GM23338 (cell line): ENCODE results near the gene VMA21. TPM values are rescaled to one million over a fixed set of nuclear protein-coding genes. Genes with fewer than 3 reads are reported as not detected.
A peak's percentile ranks its signal among the peaks of the same experiment; 100 is the strongest.

Experiments
- ATAC-seq: fragments of 200-7000 bp; cut with Tn5 transposase; 3 replicates; pipeline ENCODE4 v1.9.1; 2020
- DNase-seq: peaks from one replicate; pipeline ENCODE4 v3.0.0-alpha.2; 2015; ENCODE audit warnings: low spot score
- H2AFZ ChIP-seq: fragments of 200-600 bp; sonication (generic); 2 replicates; pipeline ENCODE4 v1.8.0; 2016; ENCODE audit warnings: antibody characterized with exemption, mild to moderate bottlenecking, moderate library complexity
- H3F3A ChIP-seq: fragments of 200-600 bp; sonication (generic); replicated peaks from 2 replicates; pipeline ENCODE4 v1.8.0; 2017; ENCODE audit warnings: antibody characterized with exemption, mixed run types, low read depth
- H3K27ac ChIP-seq: fragments of 200-600 bp; sonication (generic); 2 replicates; pipeline ENCODE4 v1.6.1; 2016; ENCODE audit warnings: low read depth
- H3K27me3 ChIP-seq: fragments of 200-600 bp; sonication (generic); 2 replicates; pipeline ENCODE4 v1.8.0; 2016; ENCODE audit warnings: mild to moderate bottlenecking, mixed run types, moderate library complexity; ENCODE audit not compliant: insufficient read depth
- H3K36me3 ChIP-seq: fragments of 200-600 bp; sonication (generic); 2 replicates; pipeline ENCODE4 v1.8.0; 2016; ENCODE audit warnings: mild to moderate bottlenecking; ENCODE audit not compliant: insufficient read depth
- H3K4me1 ChIP-seq: fragments of 200-600 bp; sonication (generic); 2 replicates; pipeline ENCODE4 v1.8.0; 2016; ENCODE audit warnings: mild to moderate bottlenecking, moderate library complexity; ENCODE audit not compliant: insufficient read depth
- H3K4me2 ChIP-seq: fragments of 200-600 bp; sonication (generic); 2 replicates; pipeline ENCODE4 v1.7.1; 2017; ENCODE audit warnings: mixed run types
- H3K4me3 ChIP-seq: fragments of 200-600 bp; sonication (generic); 2 replicates; pipeline ENCODE4 v1.6.1; 2016; ENCODE audit warnings: mixed run types
- H3K79me2 ChIP-seq: fragments of 200-600 bp; sonication (generic); replicated peaks from 2 replicates; pipeline ENCODE4 v1.8.0; 2017; ENCODE audit warnings: mild to moderate bottlenecking; ENCODE audit not compliant: insufficient read depth
- H3K9me2 ChIP-seq: fragments of 200-600 bp; sonication (generic); 2 replicates; pipeline ENCODE4 v1.8.0; 2017; ENCODE audit not compliant: insufficient read depth
- H4K20me1 ChIP-seq: fragments of 200-600 bp; sonication (generic); replicated peaks from 2 replicates; pipeline ENCODE4 v1.8.0; 2017; ENCODE audit warnings: mild to moderate bottlenecking; ENCODE audit not compliant: insufficient read depth
- H3K27ac Mint-ChIP-seq: 2 replicates; pipeline ENCODE4 v1.8.0; 2020; ENCODE audit warnings: inconsistent platforms, mild to moderate bottlenecking, moderate library complexity, mixed read lengths
- H3K27me3 Mint-ChIP-seq: 3 replicates; pipeline ENCODE4 v1.8.0; 2022; ENCODE audit warnings: low read depth, mild to moderate bottlenecking, moderate library complexity, mixed read lengths, inconsistent platforms; ENCODE audit not compliant: insufficient read depth, poor library complexity
- H3K36me3 Mint-ChIP-seq: 3 replicates; pipeline ENCODE4 v1.8.0; 2021; ENCODE audit warnings: low read depth, mild to moderate bottlenecking, inconsistent platforms, moderate library complexity, mixed read lengths
- H3K4me1 Mint-ChIP-seq: 3 replicates; pipeline ENCODE4 v1.8.0; 2020; ENCODE audit warnings: mild to moderate bottlenecking, inconsistent platforms, mixed read lengths
- H3K4me3 Mint-ChIP-seq: 3 replicates; pipeline ENCODE4 v1.8.0; 2021; ENCODE audit warnings: moderate library complexity, mild to moderate bottlenecking, inconsistent platforms, mixed read lengths
- H3K9me3 Mint-ChIP-seq: 3 replicates; pipeline ENCODE4 v1.8.0; 2020; ENCODE audit warnings: moderate library complexity, mild to moderate bottlenecking, inconsistent platforms, mixed read lengths
- CREB1 ChIP-seq: fragments of 250-450 bp; sonication (Bioruptor Pico); IDR thresholded peaks from 2 replicates; pipeline ENCODE4 v1.5.0; 2020; ENCODE audit warnings: low read depth, mild to moderate bottlenecking, moderate library complexity
- EZH2 ChIP-seq: fragments of 200-600 bp; sonication (generic); IDR thresholded peaks from one replicate; pipeline ENCODE4 v1.8.0; 2017; ENCODE audit warnings: antibody characterized with exemption, mild to moderate bottlenecking, low read depth; ENCODE audit not compliant: unreplicated experiment
- EZH2phosphoT487 ChIP-seq: fragments of 200-600 bp; sonication (generic); IDR thresholded peaks from one replicate; pipeline ENCODE4 v1.8.1; 2018; ENCODE audit warnings: antibody characterized with exemption; ENCODE audit not compliant: unreplicated experiment
- JUNB ChIP-seq: IDR thresholded peaks from one replicate; pipeline ENCODE4 v1.6.1; 2016; ENCODE audit warnings: antibody characterized with exemption; ENCODE audit not compliant: unreplicated experiment
- NANOG ChIP-seq: IDR thresholded peaks from 2 replicates; pipeline ENCODE4 v1.6.1; 2016; ENCODE audit warnings: antibody characterized with exemption, borderline replicate concordance
- STAT1 ChIP-seq: IDR thresholded peaks from one replicate; pipeline ENCODE4 v1.6.1; 2016; ENCODE audit warnings: antibody characterized with exemption; ENCODE audit not compliant: unreplicated experiment
- ZNF114 ChIP-seq: fragments of 250-450 bp; sonication (Bioruptor Pico); IDR thresholded peaks from 2 replicates; pipeline ENCODE4 v1.5.0; 2020; ENCODE audit warnings: mild to moderate bottlenecking, moderate library complexity
- ZNF331 ChIP-seq: fragments of 250-450 bp; sonication (Bioruptor Pico); IDR thresholded peaks from 2 replicates; pipeline ENCODE4 v1.5.0; 2020; ENCODE audit warnings: low read depth, mild to moderate bottlenecking, moderate library complexity
- polyA plus RNA-seq: library from polyadenylated mRNA; unstranded; fragments of >200 nt; fragmentation: Nextera tagmentation; extraction: Ambion mirVana; gene quantifications from 2 replicates; pipeline ENCODE4 v1.2.1, GENCODE V29; 2016
- total RNA-seq: library from RNA; depleted of rRNA; stranded (reverse); fragments of >200 nt; shearing (Covaris generic); gene quantifications from 2 replicates; pipeline ENCODE4 v1.2.3, GENCODE V29; 2014
- TF ChIP-seq, protein P1 (sequence below): IDR thresholded peaks from one replicate; pipeline ENCODE4 v1.6.1; 2018; ENCODE audit warnings: antibody characterized with exemption; ENCODE audit not compliant: unreplicated experiment
- TF ChIP-seq, protein P2 (sequence below): IDR thresholded peaks from 2 replicates; pipeline ENCODE4 v1.6.1; 2016; ENCODE audit warnings: antibody characterized with exemption
- TF ChIP-seq, protein P3 (sequence below): fragments of 250-450 bp; sonication (Bioruptor Pico); IDR thresholded peaks from 2 replicates; pipeline ENCODE4 v1.5.0; 2020; ENCODE audit warnings: mild to moderate bottlenecking, moderate library complexity

VMA21 gene
- total and polyA plus RNA-seq, 2 experiments from 2014 or later, result 34.8 to 90.3 TPM

DNA sequence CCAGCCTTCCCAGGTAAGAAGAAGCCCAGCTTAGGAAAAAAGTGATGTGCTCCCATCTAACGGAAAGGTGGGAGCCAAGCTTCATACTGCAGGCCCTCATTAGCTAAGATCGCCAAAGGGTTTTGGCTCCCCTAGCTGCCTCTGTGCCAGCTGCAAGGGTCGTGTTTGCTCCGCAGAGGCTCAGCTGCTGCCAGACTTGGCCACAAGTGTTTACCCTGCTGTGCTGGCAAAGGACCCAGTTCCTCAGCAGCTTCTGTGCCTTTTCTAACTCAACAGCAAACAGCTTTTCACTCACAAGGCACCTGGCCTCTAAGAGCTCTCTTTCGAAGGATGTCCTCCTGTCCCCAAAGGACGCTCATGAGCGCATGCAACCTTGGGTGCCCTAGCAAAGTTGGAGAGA lies 12.2 kb upstream of the VMA21 start:
- H3K9me3 Mint-ChIP-seq, result no peaks in the 10 kb centered on the region
- H3K27ac Mint-ChIP-seq, result no peak overlapping the region
- no peak for TF ChIP-seq STAT1
- no peak for TF ChIP-seq ZNF114
- TF ChIP-seq, protein P1, sequence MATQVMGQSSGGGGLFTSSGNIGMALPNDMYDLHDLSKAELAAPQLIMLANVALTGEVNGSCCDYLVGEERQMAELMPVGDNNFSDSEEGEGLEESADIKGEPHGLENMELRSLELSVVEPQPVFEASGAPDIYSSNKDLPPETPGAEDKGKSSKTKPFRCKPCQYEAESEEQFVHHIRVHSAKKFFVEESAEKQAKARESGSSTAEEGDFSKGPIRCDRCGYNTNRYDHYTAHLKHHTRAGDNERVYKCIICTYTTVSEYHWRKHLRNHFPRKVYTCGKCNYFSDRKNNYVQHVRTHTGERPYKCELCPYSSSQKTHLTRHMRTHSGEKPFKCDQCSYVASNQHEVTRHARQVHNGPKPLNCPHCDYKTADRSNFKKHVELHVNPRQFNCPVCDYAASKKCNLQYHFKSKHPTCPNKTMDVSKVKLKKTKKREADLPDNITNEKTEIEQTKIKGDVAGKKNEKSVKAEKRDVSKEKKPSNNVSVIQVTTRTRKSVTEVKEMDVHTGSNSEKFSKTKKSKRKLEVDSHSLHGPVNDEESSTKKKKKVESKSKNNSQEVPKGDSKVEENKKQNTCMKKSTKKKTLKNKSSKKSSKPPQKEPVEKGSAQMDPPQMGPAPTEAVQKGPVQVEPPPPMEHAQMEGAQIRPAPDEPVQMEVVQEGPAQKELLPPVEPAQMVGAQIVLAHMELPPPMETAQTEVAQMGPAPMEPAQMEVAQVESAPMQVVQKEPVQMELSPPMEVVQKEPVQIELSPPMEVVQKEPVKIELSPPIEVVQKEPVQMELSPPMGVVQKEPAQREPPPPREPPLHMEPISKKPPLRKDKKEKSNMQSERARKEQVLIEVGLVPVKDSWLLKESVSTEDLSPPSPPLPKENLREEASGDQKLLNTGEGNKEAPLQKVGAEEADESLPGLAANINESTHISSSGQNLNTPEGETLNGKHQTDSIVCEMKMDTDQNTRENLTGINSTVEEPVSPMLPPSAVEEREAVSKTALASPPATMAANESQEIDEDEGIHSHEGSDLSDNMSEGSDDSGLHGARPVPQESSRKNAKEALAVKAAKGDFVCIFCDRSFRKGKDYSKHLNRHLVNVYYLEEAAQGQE, result no peak
- TF ChIP-seq EZH2phosphoT487, result no peak
- TF ChIP-seq, protein P2, sequence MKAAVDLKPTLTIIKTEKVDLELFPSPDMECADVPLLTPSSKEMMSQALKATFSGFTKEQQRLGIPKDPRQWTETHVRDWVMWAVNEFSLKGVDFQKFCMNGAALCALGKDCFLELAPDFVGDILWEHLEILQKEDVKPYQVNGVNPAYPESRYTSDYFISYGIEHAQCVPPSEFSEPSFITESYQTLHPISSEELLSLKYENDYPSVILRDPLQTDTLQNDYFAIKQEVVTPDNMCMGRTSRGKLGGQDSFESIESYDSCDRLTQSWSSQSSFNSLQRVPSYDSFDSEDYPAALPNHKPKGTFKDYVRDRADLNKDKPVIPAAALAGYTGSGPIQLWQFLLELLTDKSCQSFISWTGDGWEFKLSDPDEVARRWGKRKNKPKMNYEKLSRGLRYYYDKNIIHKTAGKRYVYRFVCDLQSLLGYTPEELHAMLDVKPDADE, result no peak
- TF ChIP-seq JUNB, result no peak
- TF ChIP-seq EZH2, result no peak
- no peak for TF ChIP-seq ZNF331
- no peak for TF ChIP-seq NANOG
- TF ChIP-seq CREB1, result no peak
- TF ChIP-seq, protein P3, sequence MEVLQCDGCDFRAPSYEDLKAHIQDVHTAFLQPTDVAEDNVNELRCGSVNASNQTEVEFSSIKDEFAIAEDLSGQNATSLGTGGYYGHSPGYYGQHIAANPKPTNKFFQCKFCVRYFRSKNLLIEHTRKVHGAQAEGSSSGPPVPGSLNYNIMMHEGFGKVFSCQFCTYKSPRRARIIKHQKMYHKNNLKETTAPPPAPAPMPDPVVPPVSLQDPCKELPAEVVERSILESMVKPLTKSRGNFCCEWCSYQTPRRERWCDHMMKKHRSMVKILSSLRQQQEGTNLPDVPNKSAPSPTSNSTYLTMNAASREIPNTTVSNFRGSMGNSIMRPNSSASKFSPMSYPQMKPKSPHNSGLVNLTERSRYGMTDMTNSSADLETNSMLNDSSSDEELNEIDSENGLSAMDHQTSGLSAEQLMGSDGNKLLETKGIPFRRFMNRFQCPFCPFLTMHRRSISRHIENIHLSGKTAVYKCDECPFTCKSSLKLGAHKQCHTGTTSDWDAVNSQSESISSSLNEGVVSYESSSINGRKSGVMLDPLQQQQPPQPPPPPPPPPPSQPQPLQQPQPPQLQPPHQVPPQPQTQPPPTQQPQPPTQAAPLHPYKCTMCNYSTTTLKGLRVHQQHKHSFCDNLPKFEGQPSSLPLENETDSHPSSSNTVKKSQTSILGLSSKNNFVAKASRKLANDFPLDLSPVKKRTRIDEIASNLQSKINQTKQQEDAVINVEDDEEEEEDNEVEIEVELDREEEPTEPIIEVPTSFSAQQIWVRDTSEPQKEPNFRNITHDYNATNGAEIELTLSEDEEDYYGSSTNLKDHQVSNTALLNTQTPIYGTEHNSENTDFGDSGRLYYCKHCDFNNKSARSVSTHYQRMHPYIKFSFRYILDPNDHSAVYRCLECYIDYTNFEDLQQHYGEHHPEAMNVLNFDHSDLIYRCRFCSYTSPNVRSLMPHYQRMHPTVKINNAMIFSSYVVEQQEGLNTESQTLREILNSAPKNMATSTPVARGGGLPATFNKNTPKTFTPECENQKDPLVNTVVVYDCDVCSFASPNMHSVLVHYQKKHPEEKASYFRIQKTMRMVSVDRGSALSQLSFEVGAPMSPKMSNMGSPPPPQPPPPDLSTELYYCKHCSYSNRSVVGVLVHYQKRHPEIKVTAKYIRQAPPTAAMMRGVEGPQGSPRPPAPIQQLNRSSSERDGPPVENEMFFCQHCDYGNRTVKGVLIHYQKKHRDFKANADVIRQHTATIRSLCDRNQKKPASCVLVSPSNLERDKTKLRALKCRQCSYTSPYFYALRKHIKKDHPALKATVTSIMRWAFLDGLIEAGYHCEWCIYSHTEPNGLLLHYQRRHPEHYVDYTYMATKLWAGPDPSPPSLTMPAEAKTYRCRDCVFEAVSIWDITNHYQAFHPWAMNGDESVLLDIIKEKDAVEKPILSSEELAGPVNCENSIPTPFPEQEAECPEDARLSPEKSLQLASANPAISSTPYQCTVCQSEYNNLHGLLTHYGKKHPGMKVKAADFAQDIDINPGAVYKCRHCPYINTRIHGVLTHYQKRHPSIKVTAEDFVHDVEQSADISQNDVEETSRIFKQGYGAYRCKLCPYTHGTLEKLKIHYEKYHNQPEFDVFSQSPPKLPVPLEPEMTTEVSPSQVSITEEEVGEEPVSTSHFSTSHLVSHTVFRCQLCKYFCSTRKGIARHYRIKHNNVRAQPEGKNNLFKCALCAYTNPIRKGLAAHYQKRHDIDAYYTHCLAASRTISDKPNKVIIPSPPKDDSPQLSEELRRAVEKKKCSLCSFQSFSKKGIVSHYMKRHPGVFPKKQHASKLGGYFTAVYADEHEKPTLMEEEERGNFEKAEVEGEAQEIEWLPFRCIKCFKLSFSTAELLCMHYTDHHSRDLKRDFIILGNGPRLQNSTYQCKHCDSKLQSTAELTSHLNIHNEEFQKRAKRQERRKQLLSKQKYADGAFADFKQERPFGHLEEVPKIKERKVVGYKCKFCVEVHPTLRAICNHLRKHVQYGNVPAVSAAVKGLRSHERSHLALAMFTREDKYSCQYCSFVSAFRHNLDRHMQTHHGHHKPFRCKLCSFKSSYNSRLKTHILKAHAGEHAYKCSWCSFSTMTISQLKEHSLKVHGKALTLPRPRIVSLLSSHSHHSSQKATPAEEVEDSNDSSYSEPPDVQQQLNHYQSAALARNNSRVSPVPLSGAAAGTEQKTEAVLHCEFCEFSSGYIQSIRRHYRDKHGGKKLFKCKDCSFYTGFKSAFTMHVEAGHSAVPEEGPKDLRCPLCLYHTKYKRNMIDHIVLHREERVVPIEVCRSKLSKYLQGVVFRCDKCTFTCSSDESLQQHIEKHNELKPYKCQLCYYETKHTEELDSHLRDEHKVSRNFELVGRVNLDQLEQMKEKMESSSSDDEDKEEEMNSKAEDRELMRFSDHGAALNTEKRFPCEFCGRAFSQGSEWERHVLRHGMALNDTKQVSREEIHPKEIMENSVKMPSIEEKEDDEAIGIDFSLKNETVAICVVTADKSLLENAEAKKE (CRISPR knock-in tag), result no peak

More for the DNA sequence above, 12.2 kb upstream of the VMA21 start:
- Histone ChIP-seq H3K4me3 (no peak overlapping the region), H2AFZ (no peak overlapping the region), H3K27me3 (no peaks in the 10 kb centered on the region), H3K36me3 (no peaks in the 10 kb centered on the region), H3K4me1 (no peaks in the 10 kb centered on the region), H3K9me2 (no peaks in the 10 kb centered on the region), H3K79me2 (no peaks in the 10 kb centered on the region), H3K4me2 (no peak overlapping the region), H3K27ac (no peak overlapping the region), H3F3A (no peaks in the 10 kb centered on the region), H4K20me1 (no peaks in the 10 kb centered on the region)
- Mint-ChIP-seq H3K36me3 (no peaks in the 10 kb centered on the region), H3K4me3 (no peak overlapping the region), H3K27me3 (no peaks in the 10 kb centered on the region), H3K4me1 (no peaks in the 10 kb centered on the region; the same call in 2 of the 3 replicates)
- DNase-seq, result peak; percentile 15
- ATAC-seq, result 0 out of 3 replicates have a peak, but pooled peaks have one; percentile 39
